Endodermal cell (in vitro differentiated cells): ENCODE results near the gene MRPS25. TPM values are rescaled to one million over a fixed set of nuclear protein-coding genes. Genes with fewer than 3 reads are reported as not detected.

ENCODE experiments used
- DNase-seq: peaks from one replicate; pipeline ENCODE4 v3.0.0-alpha.2; 2017
- H3K27ac ChIP-seq: 2 replicates; pipeline ENCODE4 v1.5.1; 2013; ENCODE audit warnings: mild to moderate bottlenecking, low read depth, low read length, moderate library complexity
- H3K27me3 ChIP-seq: 2 replicates; pipeline ENCODE4 v1.6.1; 2013; ENCODE audit warnings: mild to moderate bottlenecking, low read length, moderate library complexity; ENCODE audit not compliant: insufficient read depth, control insufficient read depth, poor library complexity, severe bottlenecking
- H3K36me3 ChIP-seq: 2 replicates; pipeline ENCODE4 v1.7.0; 2013; ENCODE audit warnings: mild to moderate bottlenecking, low read length, moderate library complexity; ENCODE audit not compliant: control insufficient read depth, insufficient read depth
- H3K4me1 ChIP-seq: one replicate; pipeline ENCODE4 v1.7.0; 2013; ENCODE audit warnings: low read length; ENCODE audit not compliant: control insufficient read depth, insufficient read depth
- H3K4me3 ChIP-seq: 2 replicates; pipeline ENCODE4 v1.5.1; 2013; ENCODE audit warnings: mild to moderate bottlenecking, low read length, moderate library complexity
- H3K9ac ChIP-seq: 2 replicates; pipeline ENCODE4 v1.6.1; 2013; ENCODE audit warnings: mild to moderate bottlenecking, low read length, moderate library complexity; ENCODE audit not compliant: poor library complexity, severe bottlenecking; ENCODE audit errors: extremely low read depth
- H3K9me3 ChIP-seq: 2 replicates; pipeline ENCODE4 v1.6.1; 2013; ENCODE audit warnings: mild to moderate bottlenecking, low read length, moderate library complexity; ENCODE audit not compliant: control insufficient read depth
- H3K27ac Mint-ChIP-seq: 2 replicates; pipeline ENCODE4 v1.8.0; 2020; ENCODE audit warnings: mixed read lengths
- H3K27me3 Mint-ChIP-seq: 2 replicates; pipeline ENCODE4 v1.8.0; 2021; ENCODE audit warnings: mild to moderate bottlenecking, mixed read lengths; ENCODE audit not compliant: insufficient read depth
- H3K36me3 Mint-ChIP-seq: 2 replicates; pipeline ENCODE4 v1.8.0; 2020; ENCODE audit warnings: low read depth, mixed read lengths
- H3K4me1 Mint-ChIP-seq: 2 replicates; pipeline ENCODE4 v1.8.0; 2020; ENCODE audit warnings: mixed read lengths
- H3K4me3 Mint-ChIP-seq: 2 replicates; pipeline ENCODE4 v1.8.0; 2020; ENCODE audit warnings: mild to moderate bottlenecking, moderate library complexity, mixed read lengths
- H3K9me3 Mint-ChIP-seq: 2 replicates; pipeline ENCODE4 v1.8.0; 2020; ENCODE audit warnings: mild to moderate bottlenecking, mixed read lengths
- CTCF ChIP-seq: fragments of 200-600 bp; sonication (generic); conservative IDR thresholded peaks from 2 replicates; pipeline ENCODE4 v1.5.0; 2021; ENCODE audit warnings: antibody characterized with exemption, mild to moderate bottlenecking
- WGBS, 2 experiments: methylation state at CpG; one replicate each; pipeline versions ENCODE4 v1.1.5 to v1.1.7; 2013; ENCODE audit warnings: missing lambda C conversion rate in 2 of 2, mixed read lengths in 1 of 2; ENCODE audit not compliant: insufficient coverage in 1 of 2, insufficient read length in 1 of 2; 5-methylcytosine and 5-hydroxymethylcytosine counted together
- long read RNA-seq, 4 experiments: library from polyadenylated mRNA in 2 of 4; library from RNA in 1 of 4; library from capped mRNA in 1 of 4; stranded (forward) in 3 of 4; unstranded in 1 of 4; transcript quantifications; one replicate each; pipeline ENCODE4 v2.0.0, GENCODE V29; 2020 to 2021; ENCODE audit warnings: inconsistent platforms in 1 of 4
- polyA plus RNA-seq, 2 experiments: library from polyadenylated mRNA; stranded (reverse); fragments of 50-300 nt; gene quantifications; one replicate each; pipeline ENCODE4 v1.2.3, GENCODE V29; 2013
- total RNA-seq, 2 donors: library from RNA; stranded (reverse); fragmentation: NEBNext Ultra II Directional in 1 of 2; extraction: Animal tissue kit (Norgen Biotek cat#: 25700) in 1 of 2; gene quantifications; 2 replicates in 1 of 2; 3 replicates in 1 of 2; pipeline ENCODE4 v1.2.1, GENCODE V29; 2021

The MRPS25 gene
- 100 to 1,000 TPM in 1 of 2 donors, 10 to 100 TPM in 1; 64.1 to 101 TPM for total RNA-seq
- 45.9 TPM for polyA plus RNA-seq (2013, experiment 1 of 2)
- polyA plus RNA-seq (2013, experiment 2 of 2), result 34.8 TPM
- long read RNA-seq, experiment 1, full-length matches to known transcripts, result 16 of 26 reads
- long read RNA-seq, experiment 1, partial matches to known transcripts, result 1 of 26 reads
- long read RNA-seq, experiment 1, other reads (novel, unspliced or antisense), result 9 of 26 reads
- long read RNA-seq, experiment 2, full-length matches to known transcripts, result 84 of 123 reads
- long read RNA-seq, experiment 2, partial matches to known transcripts, result 5 of 123 reads
- long read RNA-seq, experiment 2, other reads (novel, unspliced or antisense), result 34 of 123 reads
- long read RNA-seq, experiment 3, full-length matches to known transcripts, result 165 of 197 reads
- long read RNA-seq, experiment 3, partial matches to known transcripts, result 5 of 197 reads
- long read RNA-seq, experiment 3, other reads (novel, unspliced or antisense), result 27 of 197 reads
- long read RNA-seq, experiment 4, full-length matches to known transcripts, result 131 of 159 reads
- long read RNA-seq, experiment 4, partial matches to known transcripts, result 24 of 159 reads
- long read RNA-seq, experiment 4, other reads (novel, unspliced or antisense), result 4 of 159 reads

- 0 to 1% methylated on average over 26 to 69 of the region's 69 CpGs for WGBS, 2 experiments
These were observed at the start of gene MRPS25 for GRCh38 chr3:15064835-15065549. MRPS25 (minus strand) TSS chr3:15065315; CDS start chr3:15065194, 121 bp downstream.

GRCh38 chr3:15113884-15114283, 48.8 kb upstream of the MRPS25 start:
- 91% methylated on average over 2 of the region's 3 CpGs; no CpG with 5 or more reads in 1 of the 2 experiments for WGBS, 2 experiments
- no peak for TF ChIP-seq CTCF
- Mint-ChIP-seq H3K4me3 (no peak overlapping the region), H3K27ac (no peak overlapping the region), H3K27me3 (peaks cover 12% of the 10 kb centered on the region), H3K9me3 (peaks cover 3% of the 10 kb centered on the region), H3K4me1 (peaks cover 6% of the 10 kb centered on the region), H3K36me3 (no peaks in the 10 kb centered on the region)
- H3K4me3 ChIP-seq, result no peak overlapping the region
- H3K27ac ChIP-seq, result no peak overlapping the region
- H3K9me3 ChIP-seq, result no peaks in the 10 kb centered on the region
- no peaks in the 10 kb centered on the region for H3K36me3 ChIP-seq
- H3K27me3 ChIP-seq, result no peaks in the 10 kb centered on the region
- DNase-seq, result no peak
- H3K9ac ChIP-seq, result no peak overlapping the region
- H3K4me1 ChIP-seq, result no peaks in the 10 kb centered on the region

More at GRCh38 chr3:15064835-15065549, at the start of gene MRPS25:
- peak; percentile 96 for DNase-seq
- H3K36me3 ChIP-seq, result peaks cover 9% of the 10 kb centered on the region
- no peaks in the 10 kb centered on the region for H3K27me3 ChIP-seq
- H3K4me1 ChIP-seq, result peaks cover 5% of the 10 kb centered on the region
- Mint-ChIP-seq H3K4me1 (peaks cover 32% of the 10 kb centered on the region), H3K36me3 (peaks cover 15% of the 10 kb centered on the region), H3K27me3 (no peaks in the 10 kb centered on the region), H3K27ac (peak within 1 kb of the TSS; percentile 96), H3K9me3 (peaks cover 11% of the 10 kb centered on the region), H3K4me3 (peak within 1 kb of the TSS; percentile 93)
- H3K9me3 ChIP-seq, result peaks cover 9% of the 10 kb centered on the region
- H3K9ac ChIP-seq, result peak within 1 kb of the TSS; percentile 90
- H3K4me3 ChIP-seq, result peak within 1 kb of the TSS; percentile 96
- no peak for TF ChIP-seq CTCF
- no peak within 1 kb of the TSS for H3K27ac ChIP-seq

- Histone ChIP-seq H3K9me3 (no peaks in the 10 kb centered on the region), H3K4me1 (no peaks in the 10 kb centered on the region), H3K27ac (no peak overlapping the region), H3K27me3 (no peaks in the 10 kb centered on the region), H3K9ac (no peak overlapping the region), H3K4me3 (no peak overlapping the region), H3K36me3 (no peaks in the 10 kb centered on the region)
- WGBS, 2 experiments, result 80 to 86% methylated on average over 5 to 6 of the region's 6 CpGs
- H3K27ac Mint-ChIP-seq, result no peak overlapping the region
- peaks cover 6% of the 10 kb centered on the region for H3K4me1 Mint-ChIP-seq
- H3K9me3 Mint-ChIP-seq, result peaks cover 3% of the 10 kb centered on the region
- DNase-seq, result no peak
- no peak overlapping the region for H3K4me3 Mint-ChIP-seq
- TF ChIP-seq CTCF, result no peak
- H3K36me3 Mint-ChIP-seq, result no peaks in the 10 kb centered on the region
- peaks cover 8% of the 10 kb centered on the region for H3K27me3 Mint-ChIP-seq
These were observed 48.4 kb upstream of the MRPS25 start for GRCh38 chr3:15113471-15113870.
